GM13977 (cell line): ENCODE results near the gene LARGE1.

Experiments used
- DNase-seq: peaks from one replicate; pipeline ENCODE4 v3.0.0; 2012; ENCODE audit warnings: low spot score
- in situ Hi-C: fragments of 300-500 bp; cut with MboI; formaldehyde crosslinking; loops from one replicate; pipeline ENCODE4 v1.12.0; 2022; ENCODE audit warnings: low sequenced_read_pairs, low pct_unique_long_range_greater_than_20kb, mixed read lengths, inconsistent platforms; ENCODE audit not compliant: unreplicated experiment
- TF ChIP-seq, protein P1 (sequence below): IDR thresholded peaks from 2 replicates; pipeline ENCODE4 v1.5.1; 2012; ENCODE audit warnings: mild to moderate bottlenecking, control low read depth; ENCODE audit not compliant: insufficient read depth; ENCODE audit errors: extremely low read depth, missing control alignments

Gene LARGE1

DNA sequence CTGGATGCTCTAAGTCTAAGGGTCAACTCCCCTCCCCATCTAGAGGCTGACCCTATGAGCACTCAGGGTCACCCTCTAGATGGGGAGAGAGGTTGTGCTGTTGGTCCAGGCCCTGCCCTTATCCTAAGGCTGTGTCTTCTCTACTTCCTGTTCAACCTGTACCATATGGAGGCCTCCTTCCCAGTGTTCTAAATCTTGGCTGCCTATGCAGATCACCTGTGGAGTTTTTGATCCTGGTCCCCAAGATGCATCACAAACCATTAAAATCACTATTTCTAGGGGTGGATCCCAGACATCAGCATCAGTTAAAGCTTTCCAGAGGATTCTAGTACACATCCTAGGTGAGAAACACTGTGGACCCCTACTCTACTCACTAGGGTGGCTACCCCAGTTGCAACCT is 26.2 kb downstream of the LARGE1 start:
- DNase-seq, result no peak
- in situ Hi-C loops, result no loop called here

DNA sequence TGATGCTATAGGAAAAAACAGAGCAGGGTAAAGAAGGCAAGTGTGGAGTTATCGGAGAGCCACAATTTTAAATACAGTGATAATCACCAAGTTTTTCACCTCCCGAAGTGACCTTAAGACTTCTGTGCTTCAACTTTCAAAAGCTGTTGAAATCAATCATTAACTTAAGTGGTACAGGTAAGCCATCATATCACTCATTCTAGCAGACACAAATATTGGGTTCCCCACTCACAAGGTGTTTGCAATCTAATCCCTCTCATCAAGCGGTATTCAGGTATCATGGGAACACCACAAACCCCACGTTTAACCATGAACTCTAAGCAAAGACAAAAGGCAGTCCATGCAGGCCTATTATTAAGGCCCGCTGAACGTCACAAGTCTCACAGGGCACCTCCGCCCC is 26.8 kb downstream of the LARGE1 start:
- in situ Hi-C loops, result no loop called here
- TF ChIP-seq, protein P1, sequence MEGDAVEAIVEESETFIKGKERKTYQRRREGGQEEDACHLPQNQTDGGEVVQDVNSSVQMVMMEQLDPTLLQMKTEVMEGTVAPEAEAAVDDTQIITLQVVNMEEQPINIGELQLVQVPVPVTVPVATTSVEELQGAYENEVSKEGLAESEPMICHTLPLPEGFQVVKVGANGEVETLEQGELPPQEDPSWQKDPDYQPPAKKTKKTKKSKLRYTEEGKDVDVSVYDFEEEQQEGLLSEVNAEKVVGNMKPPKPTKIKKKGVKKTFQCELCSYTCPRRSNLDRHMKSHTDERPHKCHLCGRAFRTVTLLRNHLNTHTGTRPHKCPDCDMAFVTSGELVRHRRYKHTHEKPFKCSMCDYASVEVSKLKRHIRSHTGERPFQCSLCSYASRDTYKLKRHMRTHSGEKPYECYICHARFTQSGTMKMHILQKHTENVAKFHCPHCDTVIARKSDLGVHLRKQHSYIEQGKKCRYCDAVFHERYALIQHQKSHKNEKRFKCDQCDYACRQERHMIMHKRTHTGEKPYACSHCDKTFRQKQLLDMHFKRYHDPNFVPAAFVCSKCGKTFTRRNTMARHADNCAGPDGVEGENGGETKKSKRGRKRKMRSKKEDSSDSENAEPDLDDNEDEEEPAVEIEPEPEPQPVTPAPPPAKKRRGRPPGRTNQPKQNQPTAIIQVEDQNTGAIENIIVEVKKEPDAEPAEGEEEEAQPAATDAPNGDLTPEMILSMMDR, result no peak
- DNase-seq, result no peak

More for the DNA sequence above, 26.2 kb downstream of the LARGE1 start:
- TF ChIP-seq, protein P1, result no peak

DNA sequence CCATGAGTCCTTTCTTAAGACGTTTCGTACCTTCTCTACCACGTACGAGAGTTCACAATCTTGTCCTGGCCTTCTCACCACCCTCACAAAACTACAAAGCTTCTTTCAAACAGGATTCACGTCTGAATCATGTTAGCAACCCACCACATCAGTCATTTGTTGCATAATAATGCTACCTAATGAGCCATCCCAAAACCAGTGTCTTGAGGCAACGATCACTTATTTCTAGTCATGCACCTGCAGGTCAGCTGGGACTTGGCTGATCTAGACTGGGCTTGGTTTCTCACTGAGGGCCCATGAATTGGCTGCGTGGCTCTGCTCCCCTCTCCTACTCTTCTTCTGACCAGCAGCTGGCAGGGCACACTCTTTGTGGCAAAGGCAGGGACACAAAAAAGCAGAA is 28.3 kb downstream of the LARGE1 start:
- TF ChIP-seq, protein P1, result no peak
- in situ Hi-C loops, result no loop called here
- DNase-seq, result no peak

DNA sequence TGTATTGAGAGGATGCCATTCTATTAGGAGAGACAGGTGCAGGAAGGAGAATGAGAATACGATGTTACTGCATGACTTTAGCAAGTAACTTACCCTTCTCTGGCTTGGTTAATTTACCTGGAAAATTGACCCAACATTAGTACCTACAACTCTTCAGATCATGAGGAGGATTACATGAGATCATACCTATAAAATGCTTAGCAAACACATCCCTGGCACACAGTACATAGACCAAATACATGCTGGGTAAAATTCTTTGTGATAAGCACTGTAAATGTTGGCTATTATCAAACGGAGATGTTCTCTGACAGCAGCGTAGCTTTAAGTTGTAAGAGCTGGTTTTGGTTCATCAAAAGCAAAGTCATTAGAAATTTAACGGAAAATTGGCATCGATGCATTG is 28.8 kb downstream of the LARGE1 start:
- TF ChIP-seq, protein P1, result no peak
- in situ Hi-C loops, result no loop called here
- no peak for DNase-seq

DNA sequence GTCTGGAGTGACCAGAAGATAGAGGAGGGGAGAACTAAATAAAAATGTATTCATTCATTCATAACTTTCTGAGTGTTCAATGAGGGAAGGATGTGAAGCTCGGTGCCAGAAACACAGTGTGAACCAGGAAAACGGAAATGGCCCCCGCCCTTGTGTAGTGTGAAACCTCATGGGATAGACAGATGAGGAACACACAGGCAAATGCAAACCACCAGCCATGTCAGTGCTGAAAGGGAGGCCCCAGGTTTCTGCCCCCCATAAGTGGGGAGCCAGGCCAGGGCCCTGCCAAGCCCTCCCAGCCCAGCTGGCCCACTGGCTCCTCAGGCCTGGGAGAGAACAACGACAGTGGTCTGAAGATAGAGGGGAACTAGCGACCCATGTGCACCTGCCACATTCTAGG is 30.5 kb downstream of the LARGE1 start:
- in situ Hi-C loops, result no loop called here
- no peak for DNase-seq
- TF ChIP-seq, protein P1, result no peak

DNA sequence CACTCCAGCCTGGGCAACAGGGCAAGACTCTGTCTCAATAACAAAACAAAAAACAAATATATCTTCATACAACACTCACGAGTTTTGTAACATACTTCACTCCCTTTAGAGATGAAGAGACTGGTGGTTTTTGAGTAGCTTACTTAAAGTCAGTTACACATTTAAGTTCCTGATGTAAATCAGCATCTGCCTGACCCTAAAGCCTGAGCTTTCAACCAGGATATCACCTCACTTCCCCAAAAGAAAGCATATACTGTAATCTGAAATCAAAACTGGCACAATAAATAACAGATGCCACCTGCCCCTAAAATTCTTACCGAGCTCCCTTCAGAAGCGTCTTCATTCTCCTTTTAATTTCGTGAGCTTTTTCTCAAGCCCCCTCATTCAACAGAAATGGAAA is 31.5 kb downstream of the LARGE1 start:
- TF ChIP-seq, protein P1, result no peak
- in situ Hi-C loops, result no loop called here
- DNase-seq, result no peak

DNA sequence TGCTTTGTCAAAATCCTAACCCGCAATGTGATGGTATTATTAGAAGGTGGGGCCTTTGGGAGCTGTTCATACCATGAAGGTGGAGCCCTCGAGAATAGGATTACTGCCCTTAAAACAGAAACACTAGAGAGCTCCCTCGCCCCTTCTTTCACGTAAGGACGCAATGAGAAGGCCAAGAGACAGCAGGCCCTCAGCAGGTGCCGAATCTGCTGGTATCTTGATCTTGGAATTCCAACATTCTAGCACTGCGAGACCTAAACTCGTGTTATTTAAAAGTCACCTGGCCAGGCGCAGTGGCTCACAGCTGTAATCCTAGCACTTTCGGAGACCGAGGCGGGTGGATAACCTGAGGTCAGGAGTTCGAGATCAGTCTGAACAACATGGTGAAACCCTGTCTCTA is 33.1 kb downstream of the LARGE1 start:
- DNase-seq, result no peak
- TF ChIP-seq, protein P1, result no peak
- in situ Hi-C loops, result no loop called here
